ENCODE data around the gene NHS.

NHS gene

GRCh38 chrX:17448188-17448587 is 73.2 kb downstream of the NHS start:
- DNase-seq (ENCODE audit: low read depth in 2 of 2) = no peak

DNA sequence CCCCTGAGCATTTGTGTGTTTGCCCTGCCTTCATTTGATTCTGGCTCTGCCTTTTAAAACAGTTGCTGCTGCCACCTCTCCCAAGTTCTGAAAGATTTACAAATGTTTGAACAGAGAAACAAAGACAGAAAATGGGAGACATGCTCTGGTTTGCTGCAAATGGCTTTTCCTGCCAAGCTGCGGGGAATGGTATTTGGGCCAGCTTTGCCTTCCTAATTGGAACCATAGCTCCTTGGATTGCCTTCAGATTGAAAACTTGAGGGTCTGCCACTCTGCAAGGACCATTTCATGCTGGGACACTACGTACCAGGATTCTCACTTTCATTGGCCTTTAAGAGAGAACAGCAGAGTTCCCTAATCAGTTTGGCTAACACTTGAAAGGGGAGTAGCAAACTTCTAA is 74.9 kb downstream of the NHS start:
- no peak for DNase-seq (ENCODE audit: low read depth in 2 of 2)

DNA sequence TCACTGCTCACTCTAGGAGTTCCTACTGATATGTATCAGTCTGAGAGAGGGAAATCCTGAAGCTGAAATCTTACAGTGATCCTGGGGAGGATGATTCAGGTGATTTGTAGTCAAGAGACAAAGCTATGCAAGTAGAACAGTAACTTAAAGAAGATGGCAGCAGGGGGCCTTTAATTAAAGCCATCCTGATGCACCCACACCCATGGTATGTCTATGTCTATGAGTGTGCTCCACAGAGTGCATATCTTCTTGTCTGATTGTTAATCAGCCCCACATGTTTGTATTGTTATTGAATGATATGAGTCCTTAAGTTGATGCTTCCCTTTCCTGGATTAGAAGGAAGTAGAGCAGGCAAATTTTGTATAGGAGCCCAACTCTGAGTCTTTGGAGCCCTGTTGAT is 78.8 kb downstream of the NHS start:
- DNase-seq (ENCODE audit: low read depth in 2 of 2) = no peak

GRCh38 chrX:17456526-17456925 is 81.5 kb downstream of the NHS start:
- DNase-seq (ENCODE audit: low read depth in 2 of 2) = no peak

DNA sequence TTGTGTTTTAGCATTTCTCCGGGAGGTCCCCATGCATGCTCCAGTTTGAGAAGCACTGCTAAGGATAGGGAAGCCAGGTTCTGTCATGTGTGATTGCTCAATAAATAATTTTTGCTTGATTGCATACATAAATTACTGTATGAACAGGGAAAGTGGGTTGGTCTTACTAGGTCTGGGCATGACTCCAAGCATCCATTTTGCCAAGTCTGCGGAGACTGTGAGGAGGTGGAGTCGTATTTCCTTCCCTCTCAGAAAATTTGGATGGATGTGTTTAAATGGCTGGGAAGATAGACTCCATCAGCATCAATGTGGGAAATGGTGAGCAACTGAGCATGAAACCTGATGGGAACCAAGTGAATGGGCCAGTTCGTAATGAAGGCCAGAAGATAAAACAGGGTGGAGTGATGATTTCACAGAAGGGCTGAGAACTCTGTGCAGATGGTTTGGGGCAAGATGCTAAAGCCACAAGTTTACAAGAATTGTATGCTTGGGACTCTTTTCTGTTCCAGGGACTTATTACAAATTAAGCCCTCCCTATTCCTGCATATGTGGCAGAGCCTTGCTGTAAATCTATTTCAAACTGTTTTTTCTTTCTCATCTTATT is 84.1 kb downstream of the NHS start:
- DNase-seq (ENCODE audit: low read depth in 2 of 2) = no peak

GRCh38 chrX:17459661-17460060 is 84.7 kb downstream of the NHS start:
- no peak for DNase-seq (ENCODE audit: low read depth in 2 of 2)

GRCh38 chrX:17462881-17463280 is 87.9 kb downstream of the NHS start:
- no peak for DNase-seq (ENCODE audit: low read depth in 2 of 2)

GRCh38 chrX:17464194-17464593 is 89.2 kb downstream of the NHS start:
- DNase-seq (ENCODE audit: low read depth in 2 of 2) = no peak

GRCh38 chrX:17465201-17465600 is 90.2 kb downstream of the NHS start:
- no peak for DNase-seq (ENCODE audit: low read depth in 2 of 2)

- DNase-seq (ENCODE audit: low read depth in 2 of 2) = no peak
Measured at GRCh38 chrX:17465802-17466201, 90.8 kb downstream of the NHS start.

DNA sequence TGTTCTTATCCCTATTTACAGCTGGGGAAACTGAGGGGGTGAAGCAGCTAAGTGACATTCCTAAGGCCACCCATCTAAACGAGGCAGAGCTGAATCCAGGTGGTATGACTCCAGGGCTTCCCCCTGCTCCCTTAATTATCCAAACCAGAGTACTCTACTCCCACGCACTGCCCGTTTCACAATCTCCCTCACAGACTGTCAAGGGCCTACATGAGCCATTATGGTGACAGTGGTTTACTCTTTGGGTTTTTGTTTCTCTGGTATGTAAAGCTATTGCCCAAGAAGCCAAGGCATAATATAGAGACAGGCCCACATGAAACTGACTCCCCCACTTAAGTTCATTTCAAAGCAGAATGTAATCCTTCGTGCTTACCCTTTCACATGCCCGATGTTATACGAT is 95.1 kb downstream of the NHS start:
- no peak for DNase-seq (ENCODE audit: low read depth in 2 of 2)

DNA sequence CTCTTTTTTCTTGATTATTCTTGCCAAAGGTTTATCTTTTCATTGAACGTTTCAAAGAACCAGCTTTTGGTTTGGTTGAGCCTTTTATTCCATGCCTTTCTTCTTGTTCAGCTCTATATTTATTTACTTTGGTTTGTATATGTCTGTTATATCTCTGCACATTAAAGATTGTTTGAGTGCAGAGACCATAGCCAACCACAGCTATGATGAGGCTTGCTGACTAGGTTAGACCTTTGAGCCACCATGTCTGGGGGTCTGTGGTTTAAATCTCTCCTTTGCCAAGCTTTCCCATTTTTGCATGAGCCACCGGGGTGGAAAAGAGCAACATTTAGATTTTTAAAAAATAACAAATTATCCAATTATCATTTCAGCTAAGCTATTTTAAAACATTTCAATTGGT is 96.1 kb downstream of the NHS start:
- no peak for DNase-seq (ENCODE audit: low read depth in 2 of 2)

- DNase-seq (ENCODE audit: low read depth in 2 of 2) = no peak
Measured at GRCh38 chrX:17471861-17472260, 96.9 kb downstream of the NHS start.

DNA sequence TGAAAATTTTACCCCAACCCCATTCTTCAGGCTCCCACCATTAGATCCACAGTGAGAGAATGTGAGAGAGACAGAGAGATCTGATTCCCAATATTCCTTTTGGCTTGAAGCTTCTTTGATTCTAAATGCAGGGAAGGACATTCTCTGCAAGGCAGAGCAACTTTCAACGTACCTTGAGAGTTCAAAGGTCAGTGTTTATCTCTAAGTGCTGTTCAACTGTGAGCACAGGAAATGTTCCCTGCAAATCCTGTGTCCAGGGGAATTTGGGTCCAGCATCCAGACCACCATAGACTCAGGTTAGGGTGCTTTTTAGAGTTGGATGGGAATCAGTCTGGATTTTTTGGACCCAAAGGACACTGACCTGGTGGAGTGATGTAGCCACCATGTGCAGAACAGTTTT is 97.4 kb downstream of the NHS start:
- DNase-seq (ENCODE audit: low read depth in 2 of 2) = no peak

DNA sequence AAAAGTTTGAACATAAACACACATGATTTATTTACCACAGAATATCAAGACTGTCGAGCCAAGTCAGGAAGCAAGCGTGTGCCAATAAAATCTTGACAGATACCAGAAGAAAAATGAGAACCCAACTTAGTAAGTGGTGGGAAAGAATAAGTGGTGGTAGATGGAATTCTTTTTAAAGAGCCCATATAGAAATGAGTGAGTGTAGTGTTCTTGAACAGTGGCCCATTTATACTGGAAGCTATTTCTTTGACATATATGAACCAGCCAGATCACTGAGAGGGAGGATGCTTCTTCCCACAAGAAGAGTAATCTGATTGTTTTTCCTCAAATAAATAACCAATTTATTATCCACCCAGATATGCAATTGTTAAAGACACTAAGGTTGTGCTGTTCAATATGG is 98.0 kb downstream of the NHS start:
- DNase-seq (ENCODE audit: low read depth in 2 of 2) = no peak

- DNase-seq (ENCODE audit: low read depth in 2 of 2) = no peak
Measured at GRCh38 chrX:17474892-17475291, 99.9 kb downstream of the NHS start.

GRCh38 chrX:17475449-17476217 is 100.6 kb downstream of the NHS start:
- no peak for DNase-seq (ENCODE audit: low read depth in 2 of 2)

- DNase-seq (ENCODE audit: low read depth in 2 of 2) = no peak
Measured at GRCh38 chrX:17476411-17476810, 101.4 kb downstream of the NHS start.

- DNase-seq (ENCODE audit: low read depth in 2 of 2) = no peak
Measured at GRCh38 chrX:17481086-17481485, 106.1 kb downstream of the NHS start.

GRCh38 chrX:17484592-17484991 is 109.6 kb downstream of the NHS start:
- DNase-seq (ENCODE audit: low read depth in 2 of 2) = no peak

- no peak for DNase-seq (ENCODE audit: low read depth in 2 of 2)
Measured at GRCh38 chrX:17485391-17485790, 110.4 kb downstream of the NHS start.

DNA sequence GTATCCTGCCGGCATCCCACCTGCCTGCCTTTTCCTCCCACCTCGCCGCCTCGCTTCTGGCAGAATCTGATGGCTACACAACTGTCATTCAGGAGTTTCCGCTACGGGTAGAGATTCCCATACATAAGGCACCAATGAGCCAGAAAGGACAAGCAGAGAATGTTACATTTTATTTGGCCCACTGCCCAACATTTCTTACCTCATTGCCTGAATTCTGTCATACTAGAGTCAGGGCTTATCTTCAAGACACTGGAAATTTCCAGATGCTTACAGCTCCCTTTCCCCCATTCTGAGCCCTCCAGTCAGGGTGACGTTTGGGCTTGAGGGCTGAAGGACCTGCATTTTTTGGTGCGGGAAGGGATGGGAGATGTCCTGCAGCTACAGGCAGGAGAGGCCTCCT is 113.0 kb downstream of the NHS start:
- DNase-seq (ENCODE audit: low read depth in 2 of 2) = no peak

- DNase-seq (ENCODE audit: low read depth in 2 of 2) = no peak
Measured at GRCh38 chrX:17494216-17494615, 119.2 kb downstream of the NHS start.

- DNase-seq (ENCODE audit: low read depth in 2 of 2) = no peak
Measured at GRCh38 chrX:17495052-17495451, 120.1 kb downstream of the NHS start.
